ENCODE measurements around the gene AK5.
A peak's percentile ranks its signal among the peaks of the same experiment; 100 is the strongest.

The AK5 gene

GRCh38 chr1:77583483-77583882 lies 301.7 kb downstream of the AK5 start:
- Mint-ChIP-seq H3K4me1 (ENCODE audit: low read depth in 2 of 2) (peaks cover 0 to 12% of the 10 kb centered on the region in 2 donors), H3K27ac (no peak overlapping the region), H3K36me3 (ENCODE audit: insufficient read depth) (peaks cover 53% of the 10 kb centered on the region), H3K4me3 (no peak overlapping the region), H3K27me3 (no peaks in the 10 kb centered on the region), H3K9me3 (no peaks in the 10 kb centered on the region)
- no peak for ATAC-seq (replicated peaks)
- DNase-seq: no peak

- ATAC-seq (replicated peaks) (no peak), DNase-seq (no peak)
- H3K4me1 Mint-ChIP-seq (ENCODE audit: low read depth in 2 of 2): peaks cover 0 to 12% of the 10 kb centered on the region in 2 donors
- H3K9me3 Mint-ChIP-seq: no peaks in the 10 kb centered on the region
- H3K36me3 Mint-ChIP-seq (ENCODE audit: insufficient read depth): peaks cover 42% of the 10 kb centered on the region
- H3K27me3 Mint-ChIP-seq: no peaks in the 10 kb centered on the region
- peak overlapping the region; percentile 6 to 45 for H3K27ac Mint-ChIP-seq
- H3K4me3 Mint-ChIP-seq: no peak overlapping the region
Observed at GRCh38 chr1:77584884-77585283, 303.1 kb downstream of the AK5 start.

GRCh38 chr1:77585610-77586314 lies 303.9 kb downstream of the AK5 start:
- ATAC-seq (replicated peaks): no peak
- H3K27me3 Mint-ChIP-seq: no peaks in the 10 kb centered on the region
- no peak for DNase-seq
- peaks cover 33% of the 10 kb centered on the region for H3K36me3 Mint-ChIP-seq (ENCODE audit: insufficient read depth)
- H3K4me1 Mint-ChIP-seq (ENCODE audit: low read depth in 2 of 2): peaks cover 0 to 12% of the 10 kb centered on the region in 2 donors
- no peak overlapping the region for H3K4me3 Mint-ChIP-seq
- no peaks in the 10 kb centered on the region for H3K9me3 Mint-ChIP-seq
- H3K27ac Mint-ChIP-seq: peak overlapping the region; percentile 6 to 45

GRCh38 chr1:77589231-77589630 lies 307.4 kb downstream of the AK5 start:
- DNase-seq (no peak), ATAC-seq (replicated peaks) (no peak)
- Mint-ChIP-seq H3K27me3 (no peaks in the 10 kb centered on the region), H3K4me3 (no peak overlapping the region), H3K27ac (no peak overlapping the region), H3K9me3 (no peaks in the 10 kb centered on the region), H3K36me3 (ENCODE audit: insufficient read depth) (peaks cover 9% of the 10 kb centered on the region), H3K4me1 (ENCODE audit: low read depth in 2 of 2) (peaks cover 0 to 12% of the 10 kb centered on the region in 2 donors)

- ATAC-seq (replicated peaks) (no peak), DNase-seq (no peak)
- no peak overlapping the region for H3K27ac Mint-ChIP-seq
- no peaks in the 10 kb centered on the region for H3K27me3 Mint-ChIP-seq
- peaks cover 0 to 19% of the 10 kb centered on the region in 2 donors for H3K4me1 Mint-ChIP-seq (ENCODE audit: low read depth in 2 of 2)
- no peaks in the 10 kb centered on the region for H3K9me3 Mint-ChIP-seq
- no peak overlapping the region for H3K4me3 Mint-ChIP-seq
- H3K36me3 Mint-ChIP-seq (ENCODE audit: insufficient read depth): peaks cover 8% of the 10 kb centered on the region
Observed at GRCh38 chr1:77590651-77591050, 308.8 kb downstream of the AK5 start.

- H3K27me3 Mint-ChIP-seq: no peaks in the 10 kb centered on the region
- peak overlapping the region in 1 of 2 donors; percentile 13 for H3K27ac Mint-ChIP-seq
- DNase-seq: no peak
- ATAC-seq (replicated peaks): no peak
- H3K9me3 Mint-ChIP-seq: no peaks in the 10 kb centered on the region
- peaks cover under 1% of the 10 kb centered on the region for H3K36me3 Mint-ChIP-seq (ENCODE audit: insufficient read depth)
- no peak overlapping the region for H3K4me3 Mint-ChIP-seq
- H3K4me1 Mint-ChIP-seq (ENCODE audit: low read depth in 2 of 2): peaks cover 0 to 11% of the 10 kb centered on the region in 2 donors
Observed at GRCh38 chr1:77592906-77593305, 311.1 kb downstream of the AK5 start.

GRCh38 chr1:77594366-77595112 lies 312.7 kb downstream of the AK5 start:
- Mint-ChIP-seq H3K36me3 (ENCODE audit: insufficient read depth) (no peaks in the 10 kb centered on the region), H3K27ac (peak overlapping the region in 1 of 2 donors; percentile 2), H3K9me3 (no peaks in the 10 kb centered on the region), H3K27me3 (no peaks in the 10 kb centered on the region), H3K4me3 (no peak overlapping the region), H3K4me1 (ENCODE audit: low read depth in 2 of 2) (peaks cover 0 to 11% of the 10 kb centered on the region in 2 donors)
- no peak for ATAC-seq (replicated peaks)
- DNase-seq: no peak

GRCh38 chr1:77597310-77597709 lies 315.5 kb downstream of the AK5 start:
- H3K27ac Mint-ChIP-seq: no peak overlapping the region
- no peaks in the 10 kb centered on the region for H3K36me3 Mint-ChIP-seq (ENCODE audit: insufficient read depth)
- no peaks in the 10 kb centered on the region for H3K27me3 Mint-ChIP-seq
- H3K9me3 Mint-ChIP-seq: no peaks in the 10 kb centered on the region
- H3K4me1 Mint-ChIP-seq (ENCODE audit: low read depth in 2 of 2): peaks cover 9 to 11% of the 10 kb centered on the region in 2 donors
- DNase-seq (no peak), ATAC-seq (replicated peaks) (no peak)
- H3K4me3 Mint-ChIP-seq: no peak overlapping the region

- H3K4me1 Mint-ChIP-seq (ENCODE audit: low read depth in 2 of 2): peaks cover 20 to 25% of the 10 kb centered on the region in 2 donors
- no peak for ATAC-seq (replicated peaks)
- DNase-seq: no peak
- no peak overlapping the region for H3K4me3 Mint-ChIP-seq
- H3K36me3 Mint-ChIP-seq (ENCODE audit: insufficient read depth): peaks cover 14% of the 10 kb centered on the region
- peak overlapping the region in 1 of 2 donors; percentile 20 for H3K27ac Mint-ChIP-seq
- H3K27me3 Mint-ChIP-seq: no peaks in the 10 kb centered on the region
- H3K9me3 Mint-ChIP-seq: no peaks in the 10 kb centered on the region
Observed at GRCh38 chr1:77605246-77606026, 323.6 kb downstream of the AK5 start.

- no peaks in the 10 kb centered on the region for H3K27me3 Mint-ChIP-seq
- H3K36me3 Mint-ChIP-seq (ENCODE audit: insufficient read depth): peaks cover 11% of the 10 kb centered on the region
- H3K4me1 Mint-ChIP-seq (ENCODE audit: low read depth in 2 of 2): peaks cover 24 to 28% of the 10 kb centered on the region in 2 donors
- DNase-seq: no peak
- no peak overlapping the region for H3K4me3 Mint-ChIP-seq
- no peak overlapping the region for H3K27ac Mint-ChIP-seq
- no peak for ATAC-seq (replicated peaks)
- H3K9me3 Mint-ChIP-seq: no peaks in the 10 kb centered on the region
Observed at GRCh38 chr1:77608893-77609292, 327.1 kb downstream of the AK5 start.
